GM18909 (cell line): ENCODE data around the gene HEXB.
A peak's percentile ranks its signal among the peaks of the same experiment; 100 is the strongest.
"Not testable (repeated sequence)": the region's sequence is repeated elsewhere in the genome, so short reads cannot be mapped to it uniquely, and the experiment has no call there.

ENCODE experiments used
- ATAC-seq: cut with Tn5 transposase; IDR thresholded peaks from one replicate; pipeline ENCODE4 v1.9.1; 2021; ENCODE audit warnings: mild to moderate bottlenecking; ENCODE audit not compliant: unreplicated experiment, poor library complexity

The HEXB gene

DNA sequence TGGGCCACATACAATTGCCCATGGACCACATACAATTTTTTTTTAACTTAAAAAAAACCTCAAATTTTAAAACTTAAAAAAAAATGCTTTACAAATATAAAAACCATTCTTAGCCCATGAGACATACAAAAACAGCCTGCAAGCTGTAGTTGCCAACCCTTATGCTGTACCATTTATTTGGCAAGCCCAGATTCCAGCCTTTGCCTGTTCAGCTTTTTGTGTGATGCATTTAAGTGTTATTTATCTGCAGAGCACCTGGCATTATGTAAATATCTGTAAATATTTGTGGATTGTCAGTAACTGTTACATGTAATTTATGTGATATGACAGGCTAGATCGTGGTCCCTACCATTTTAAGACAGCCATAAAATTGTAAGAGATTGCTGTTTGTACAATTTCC lies 32.6 kb downstream of the HEXB start:
- no peak for ATAC-seq

DNA sequence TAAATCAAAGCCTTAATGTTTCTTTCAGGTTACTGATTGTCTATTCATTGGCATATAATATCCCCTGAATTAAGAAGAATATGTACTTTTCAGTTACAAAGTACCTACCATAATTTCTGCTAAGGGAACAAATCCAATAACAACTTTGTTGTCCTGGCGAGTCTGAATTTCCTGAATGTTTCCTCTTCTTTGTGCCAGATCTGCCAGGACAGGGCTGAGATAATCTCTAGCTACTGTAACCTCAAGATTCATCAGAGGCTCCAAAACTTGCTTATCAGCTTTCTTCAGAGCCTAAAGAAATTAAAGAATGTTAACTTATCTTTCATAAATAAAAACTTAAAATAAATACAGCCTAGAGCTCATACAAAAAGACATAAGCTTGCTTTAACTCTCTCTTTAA lies 37.2 kb downstream of the HEXB start:
- ATAC-seq, result no peak

DNA sequence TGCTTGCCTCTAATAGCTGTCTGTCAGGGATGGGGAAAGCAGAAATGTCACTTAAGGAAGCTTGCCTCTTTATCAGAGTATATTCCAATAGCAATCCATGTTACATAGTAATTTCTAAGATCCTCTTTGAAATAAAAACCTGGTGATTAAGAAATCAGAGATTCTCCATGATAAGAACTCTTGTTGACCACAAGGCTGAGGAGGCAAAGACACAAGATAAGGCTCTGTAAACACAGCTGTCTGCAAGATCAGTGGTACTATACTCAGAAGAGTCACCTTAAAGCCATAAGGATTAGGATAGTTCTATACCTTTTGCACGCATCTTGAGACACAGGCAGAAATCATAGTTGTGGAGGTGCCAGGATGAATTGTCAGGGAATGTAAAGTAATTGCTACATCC lies 40.3 kb downstream of the HEXB start:
- ATAC-seq, result no peak

DNA sequence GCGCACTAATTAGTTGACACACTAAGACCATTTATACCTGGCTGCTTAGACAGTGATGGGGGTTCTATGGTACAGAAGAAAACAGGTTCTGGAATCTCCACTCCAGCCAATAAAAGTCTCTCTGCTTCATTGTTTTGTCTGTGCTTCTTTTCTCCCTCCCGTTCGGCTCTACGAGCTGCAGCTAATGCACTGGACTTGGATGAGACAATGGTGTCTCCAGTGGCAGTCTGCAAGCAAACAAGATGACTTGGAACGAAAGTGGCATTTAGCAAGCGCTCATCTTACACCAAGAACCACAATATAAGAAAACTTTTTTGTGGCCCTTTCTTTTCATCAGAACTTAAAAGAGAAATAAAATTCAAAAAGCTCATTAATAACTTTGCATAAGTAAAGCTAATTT lies 51.7 kb downstream of the HEXB start:
- no peak for ATAC-seq

DNA sequence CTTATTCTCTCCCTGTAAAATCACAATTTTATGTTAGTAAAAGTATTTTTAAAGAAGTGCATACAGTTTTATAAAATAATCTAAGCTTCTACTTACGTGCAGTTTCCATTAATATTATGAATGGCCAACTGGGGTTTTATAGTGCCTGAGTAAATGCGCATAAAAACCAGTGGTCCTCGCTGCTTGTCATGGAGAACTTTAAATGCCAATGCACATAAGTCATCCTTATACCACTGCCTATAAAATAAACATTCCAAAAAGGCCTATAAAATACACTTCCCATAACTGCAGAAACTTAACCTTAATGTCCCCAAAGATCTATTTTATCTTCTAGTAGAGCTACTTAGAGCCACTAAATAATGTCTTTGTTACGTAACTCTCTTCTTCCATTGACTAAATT lies 53.4 kb downstream of the HEXB start:
- ATAC-seq, result no peak

DNA sequence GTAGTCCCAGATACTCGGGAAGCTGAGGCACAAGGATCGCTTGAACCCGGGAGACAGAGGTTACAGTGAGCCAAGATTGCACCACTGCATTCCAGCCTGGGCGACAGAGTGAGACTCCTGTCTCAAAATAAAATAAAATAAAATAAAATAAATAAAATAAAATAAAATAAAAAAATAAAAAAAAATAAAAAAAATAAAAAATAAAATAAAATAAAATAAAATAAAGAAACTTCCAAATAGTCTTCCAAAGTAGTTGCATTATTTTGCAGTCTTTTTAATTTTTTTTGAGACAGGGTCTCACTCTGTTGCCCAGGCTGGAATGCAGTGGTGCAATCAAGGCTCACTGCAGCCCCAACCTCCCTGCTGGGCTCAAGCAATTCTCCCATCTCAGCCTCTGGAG lies 63.7 kb downstream of the HEXB start:
- ATAC-seq, result not testable (repeated sequence)

DNA sequence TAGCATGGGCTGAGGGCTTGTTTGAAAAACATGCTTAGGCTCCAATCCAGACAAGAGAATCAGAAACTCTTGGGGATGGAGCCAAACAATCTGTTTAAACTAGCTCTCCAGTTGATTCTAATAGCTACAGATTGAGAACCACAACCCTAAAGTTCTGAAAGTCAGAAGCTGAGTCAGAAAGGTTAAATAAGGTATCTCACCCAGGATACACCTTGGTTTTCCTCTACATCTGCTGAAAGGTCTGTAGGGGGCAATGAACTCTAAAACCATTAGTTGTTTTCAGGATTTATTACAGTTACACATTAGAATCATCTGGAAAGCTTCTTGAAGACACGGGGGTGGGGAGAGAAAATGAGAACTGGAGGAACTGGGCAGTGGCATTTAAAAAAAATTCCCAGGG lies 76.2 kb downstream of the HEXB start:
- no peak for ATAC-seq

- ATAC-seq, result no peak
Measured at GRCh38 chr5:74762599-74762998, 77.6 kb downstream of the HEXB start.

DNA sequence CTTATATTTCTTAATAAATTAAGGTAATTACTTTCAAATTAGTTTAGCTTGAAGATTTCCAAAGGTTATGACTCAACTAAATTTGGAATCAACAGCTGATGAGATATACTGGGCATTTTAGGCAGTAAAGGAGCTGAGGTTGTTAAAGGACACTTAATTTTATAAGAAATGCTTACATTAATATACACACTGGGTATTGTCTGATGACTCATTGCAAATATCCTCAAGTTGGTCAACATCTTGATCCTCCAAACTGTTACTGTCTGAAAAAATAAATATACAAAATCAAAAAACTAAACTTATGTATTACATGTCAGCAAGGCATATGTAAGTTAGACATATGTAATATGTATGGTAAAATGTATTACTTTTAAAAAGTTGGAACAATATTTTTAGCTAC lies 78.5 kb downstream of the HEXB start:
- no peak for ATAC-seq

DNA sequence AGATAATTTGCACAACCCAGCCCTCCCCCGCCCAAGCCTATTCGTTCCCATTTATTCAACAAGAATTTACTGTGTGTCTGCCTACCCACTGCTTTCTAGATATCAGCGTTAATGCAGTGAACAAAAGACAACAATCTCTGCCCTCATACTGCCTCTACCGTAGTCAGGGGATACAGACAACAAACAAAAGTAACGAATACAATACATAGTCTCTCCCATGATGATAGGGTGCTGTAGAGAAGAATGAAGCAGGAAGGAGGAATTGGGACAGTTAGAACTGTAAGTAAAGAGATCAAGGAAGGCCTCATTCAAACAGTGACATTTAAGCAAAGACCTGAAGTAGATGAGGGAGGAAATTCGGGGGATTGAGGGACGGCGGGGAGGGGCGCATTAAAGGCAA lies 80.2 kb downstream of the HEXB start:
- no peak for ATAC-seq

GRCh38 chr5:74765929-74766328 lies 80.9 kb downstream of the HEXB start:
- no peak for ATAC-seq

DNA sequence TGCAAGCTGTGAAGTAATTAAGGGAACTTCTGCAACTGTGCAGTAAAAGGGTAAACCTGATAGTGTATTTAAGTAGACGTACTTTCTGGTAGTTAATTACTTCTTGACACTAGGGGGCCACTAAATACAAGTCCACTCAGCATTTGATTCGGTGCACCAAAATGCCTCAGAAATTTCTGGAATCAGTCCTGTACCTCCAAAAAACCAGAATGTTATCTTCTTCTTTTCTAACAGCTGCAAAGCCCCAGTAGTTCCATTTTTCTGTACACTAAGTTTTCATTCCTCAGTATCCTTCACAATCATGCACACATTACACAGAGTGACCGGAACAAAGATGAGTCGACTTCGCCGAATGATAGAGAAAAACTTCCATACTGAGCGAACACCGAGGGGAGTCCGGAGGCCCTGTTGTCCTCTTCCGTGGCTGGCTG lies 81.4 kb downstream of the HEXB start:
- peak; percentile 53 for ATAC-seq

- ATAC-seq, result peak; percentile 89
Measured at GRCh38 chr5:74766849-74767578, 82.0 kb downstream of the HEXB start, which contains the start of the genes GFM2 and NSA2. GFM2 (minus strand) TSS chr5:74767117; CDS start chr5:74763742, 3,375 bp downstream. NSA2 (plus strand) TSS chr5:74767249; CDS start chr5:74767361, 112 bp downstream.

DNA sequence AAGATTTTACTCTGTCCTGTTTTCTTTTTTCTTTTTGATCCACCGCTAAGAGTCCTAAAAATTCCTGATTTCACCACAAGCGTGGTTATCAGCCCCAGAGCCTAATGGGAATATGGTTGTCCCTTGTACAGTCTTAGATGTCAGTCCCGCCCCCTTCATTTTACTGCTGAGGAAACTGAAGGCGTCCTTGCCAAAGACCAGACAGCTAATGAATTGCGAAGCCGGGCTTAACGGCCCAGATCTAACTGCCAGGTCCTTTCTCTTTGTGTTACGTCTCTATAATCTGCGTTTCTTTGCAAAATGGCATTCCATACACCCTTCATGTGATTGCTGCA lies 82.5 kb downstream of the HEXB start:
- peak; percentile 28 for ATAC-seq
